Body of pancreas (tissue), 4 donors: Measurements from ENCODE around the gene PTPRM.

Source experiments
- CTCF ChIP-seq, 7 experiments: fragments of 450-650 bp in 4 of 7; fragments of 200-600 bp in 3 of 7; sonication (generic) in 3 of 7; IDR thresholded peaks; one replicate each; pipeline ENCODE4 v1.5.1; 2016 to 2019; ENCODE audit warnings: antibody characterized with exemption in 7 of 7
- POLR2A ChIP-seq, 3 donors: fragments of 450-650 bp; IDR thresholded peaks; one replicate each; pipeline ENCODE4 v1.6.1; 2016; ENCODE audit warnings: antibody characterized with exemption in 3 of 3, mild to moderate bottlenecking in 2 of 3

DNA sequence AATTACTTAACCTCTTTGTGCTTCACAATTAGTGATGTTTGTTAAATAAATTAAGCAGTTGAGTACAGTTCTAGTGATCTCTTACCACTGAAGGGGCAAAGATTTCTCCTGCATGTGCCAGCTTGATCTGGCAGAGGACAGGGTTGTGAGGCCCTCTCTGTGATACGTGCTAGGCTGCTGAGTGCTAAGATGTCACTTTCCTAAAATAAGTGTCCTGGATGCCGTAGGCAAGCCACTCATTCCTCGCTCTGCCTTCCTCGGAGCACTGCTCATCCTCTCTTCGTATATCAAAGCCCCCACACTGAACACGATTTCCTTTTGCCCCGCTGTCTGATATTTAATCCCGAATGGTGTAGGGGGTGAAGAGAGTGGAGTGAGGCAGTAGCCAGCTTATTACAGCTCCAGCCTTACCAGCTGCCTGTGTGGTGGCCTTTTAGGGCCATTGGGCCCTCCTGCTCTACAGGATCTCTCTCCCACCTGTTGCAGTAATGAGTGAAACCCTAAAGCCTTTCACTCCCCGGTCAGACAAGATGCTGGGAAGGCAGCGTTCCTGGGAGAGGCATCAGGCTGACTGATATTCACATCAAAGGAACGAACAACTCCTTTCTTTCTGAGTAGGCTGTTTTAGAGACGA lies 40.5 kb downstream of the PTPRM start:
- TF ChIP-seq CTCF (IDR thresholded peaks at IDR 0.05) (no peak), POLR2A (IDR thresholded peaks at IDR 0.05) (no peak)
